Activated CD8-positive, alpha-beta memory T cell treated with anti-CD3 and anti-CD28 coated beads for 36 hours (primary cell): ENCODE measurements around the gene RRAD. TPM values are rescaled to one million over a fixed set of nuclear protein-coding genes. Genes with fewer than 3 reads are reported as not detected.
"Not testable (repeated sequence)": the region's sequence is repeated elsewhere in the genome, so short reads cannot be mapped to it uniquely, and the experiment has no call there.

ENCODE experiments used
- CTCF ChIA-PET: fragments of 350-600 bp; sonication (Branson Sonifier 250); formaldehyde crosslinking; loops from one replicate; lab custom pipeline; 2021; ENCODE audit warnings: antibody characterized with exemption; lab: Charles Lee
- POLR2A ChIA-PET: fragments of 350-600 bp; sonication (Branson Sonifier 250); formaldehyde crosslinking; loops from one replicate; lab custom pipeline; 2021; ENCODE audit warnings: antibody characterized with exemption; lab: Charles Lee
- total RNA-seq, 2 experiments: library from RNA; stranded (reverse); gene quantifications; one replicate each; pipeline ENCODE4 v1.2.3, GENCODE V29; 2021

RRAD gene
- total RNA-seq, 2 experiments from 2014 or later: 0.32 to 0.50 TPM

GRCh38 chr16:66954097-66954659, 28.8 kb upstream of the RRAD start:
- POLR2A ChIA-PET: no interaction called here
- CTCF ChIA-PET: interaction anchor here (0.6 to 2.6 kb wide), 16 partner anchors 11 to 457 kb away, joined by 3 to 17 read pairs (median 4); partner anchors contain the start of genes CBFB and PHAF1

- ChIA-PET CTCF (interaction anchor here (0.6 to 2.6 kb wide), 15 partner anchors 7 to 458 kb away, joined by 3 to 17 read pairs (median 4); partner anchors contain the start of genes CBFB, CES3 and PHAF1), POLR2A (interaction anchor here (0.6 kb wide), 1 partner anchor 61 kb away, joined by 6 read pairs; no protein-coding TSS in a partner anchor)
Observed at GRCh38 chr16:66953462-66954096, 28.2 kb upstream of the RRAD start.

DNA sequence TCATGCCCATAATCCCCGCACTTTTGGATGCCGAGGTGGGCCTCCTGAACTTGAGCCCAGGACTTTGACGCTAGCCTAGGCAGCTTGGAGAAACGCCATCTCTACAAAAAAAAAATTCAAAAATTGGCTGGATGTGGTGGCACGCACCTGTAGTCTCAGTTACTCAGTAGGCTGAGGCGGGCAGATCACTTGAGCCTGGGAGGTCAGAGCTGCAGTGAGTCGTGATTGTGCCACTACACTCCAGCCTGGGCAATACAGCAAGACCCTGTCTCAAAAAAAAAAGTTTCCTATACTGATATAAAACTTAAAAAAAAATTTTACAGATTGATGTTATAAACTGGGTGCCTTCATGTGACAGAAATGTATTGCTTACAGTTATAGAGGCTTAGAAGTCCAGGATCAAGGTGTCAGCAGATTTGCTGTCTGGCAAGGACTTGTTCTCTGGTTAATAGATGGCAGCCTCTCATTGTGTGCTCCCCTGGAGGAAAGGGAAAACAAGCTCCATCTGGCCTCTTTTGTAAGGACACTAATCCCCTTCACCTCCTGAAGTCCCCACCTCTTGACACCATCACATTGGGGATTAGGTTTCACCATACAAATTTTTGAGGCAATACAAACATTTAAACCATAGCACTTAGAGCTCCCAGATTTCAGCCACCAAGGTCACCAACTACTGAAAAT, 27.2 kb upstream of the RRAD start:
- CTCF ChIA-PET: interaction anchor here (0.9 to 2.6 kb wide), 5 partner anchors 8 to 232 kb away, joined by 4 to 17 read pairs (median 5); partner anchors contain the start of gene CES3
- POLR2A ChIA-PET: interaction anchor here (0.6 kb wide), 1 partner anchor 60 kb away, joined by 6 read pairs; no protein-coding TSS in a partner anchor

GRCh38 chr16:66950971-66951790, 25.8 kb upstream of the RRAD start:
- POLR2A ChIA-PET: no interaction called here
- CTCF ChIA-PET: interaction anchor here (0.5 to 1.1 kb wide), 4 partner anchors 10 to 1294 kb away, joined by 3 to 6 read pairs (median 4); partner anchors contain the start of genes CES3 and PLA2G15

DNA sequence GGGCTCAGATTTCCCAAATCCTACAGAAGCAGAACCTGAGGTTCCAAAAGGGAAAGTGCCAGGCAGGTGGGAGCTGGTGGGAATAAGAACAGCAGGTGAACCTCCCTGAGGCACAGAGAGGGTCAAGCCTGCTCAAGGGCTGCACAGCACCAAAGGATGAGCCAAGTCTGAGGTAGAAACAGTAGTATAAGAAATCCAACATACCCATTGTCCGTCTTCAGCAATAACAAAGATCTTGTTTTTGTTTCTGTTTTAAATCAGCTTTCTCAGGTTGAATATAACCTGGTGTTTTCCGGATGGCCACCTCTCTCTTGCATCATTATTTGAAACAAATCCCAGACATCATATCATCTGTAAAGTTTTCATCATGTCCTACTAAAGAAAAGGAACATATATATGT, 25.1 kb upstream of the RRAD start:
- CTCF ChIA-PET: interaction anchor here (0.7 to 2.2 kb wide), 4 partner anchors 11 to 531 kb away, joined by 3 to 8 read pairs (median 5); partner anchors contain the start of gene CES3
- POLR2A ChIA-PET: no interaction called here

DNA sequence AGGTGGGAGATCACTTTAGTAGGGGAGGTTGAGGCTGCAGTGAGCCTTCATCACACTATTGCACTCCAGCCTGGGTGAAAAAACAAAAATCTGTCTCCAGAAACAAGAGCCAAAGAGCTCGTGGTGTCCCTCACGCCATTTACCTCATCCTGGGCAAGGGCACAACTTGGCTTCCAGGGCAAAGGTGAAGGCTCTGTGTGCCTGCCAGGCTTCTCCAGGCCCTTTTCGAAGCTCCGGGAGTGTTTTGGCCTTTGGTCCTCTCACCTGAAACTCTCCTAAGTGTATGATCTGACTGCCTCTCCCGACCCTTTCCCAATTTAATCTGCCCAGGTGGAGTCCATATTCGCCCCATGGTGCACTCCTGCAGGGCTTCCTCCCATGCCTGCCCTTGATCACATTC, 24.1 kb upstream of the RRAD start:
- CTCF ChIA-PET: interaction anchor here (1.1 to 2.2 kb wide), 2 partner anchors 28 to 206 kb away, joined by 3 to 8 read pairs; no protein-coding TSS in a partner anchor
- POLR2A ChIA-PET: no interaction called here

GRCh38 chr16:66948837-66949225, 23.5 kb upstream of the RRAD start:
- ChIA-PET POLR2A (no interaction called here), CTCF (interaction anchor here (2.2 kb wide), 1 partner anchor 206 kb away, joined by 8 read pairs; no protein-coding TSS in a partner anchor)

- ChIA-PET POLR2A (no interaction called here), CTCF (interaction anchor here (1.1 to 2.2 kb wide), 2 partner anchors 207 to 236 kb away, joined by 3 to 8 read pairs; no protein-coding TSS in a partner anchor)
Observed at GRCh38 chr16:66948134-66948836, 22.9 kb upstream of the RRAD start.

DNA sequence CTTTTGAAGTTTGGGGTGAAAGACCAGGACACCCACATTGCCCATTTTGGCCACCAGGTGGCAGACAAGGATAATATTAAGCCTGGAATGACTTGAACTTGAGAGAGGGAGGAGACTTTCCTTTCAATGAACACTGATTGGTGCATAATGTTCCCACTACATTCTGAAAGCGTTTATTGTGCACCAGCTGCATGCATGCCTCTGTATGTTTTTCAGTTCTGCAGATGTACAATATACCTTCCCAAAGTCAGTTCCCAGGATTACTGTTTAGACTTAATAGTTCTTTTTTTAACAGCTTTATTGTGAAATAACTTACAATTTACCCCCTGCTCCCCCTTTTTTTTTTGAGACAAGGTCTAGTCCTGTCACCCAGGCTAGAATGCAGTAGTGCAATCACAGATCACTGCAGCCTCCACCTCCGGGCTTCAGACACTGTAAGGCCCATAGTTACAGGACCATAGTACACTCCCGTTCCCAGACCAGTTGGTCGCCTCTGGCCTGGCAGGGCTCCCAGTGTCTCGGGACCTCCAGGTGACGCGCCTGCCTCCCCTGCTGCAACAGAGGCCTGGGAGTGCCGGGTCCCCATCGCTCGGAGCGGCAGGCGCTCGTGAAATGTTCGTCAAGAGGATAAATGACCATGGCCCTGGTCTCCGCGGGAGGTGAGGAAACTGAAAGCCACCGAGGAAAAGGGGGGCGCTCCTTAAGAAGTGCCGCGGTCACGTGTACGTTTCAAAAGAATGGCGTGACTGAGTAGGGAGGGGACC, 22.1 kb upstream of the RRAD start:
- POLR2A ChIA-PET: interaction anchor here (0.7 kb wide), 1 partner anchor 14 kb away, joined by 5 read pairs; no protein-coding TSS in a partner anchor
- CTCF ChIA-PET: interaction anchor here (0.6 to 1.2 kb wide), 5 partner anchors 9 to 237 kb away, joined by 3 read pairs; partner anchors contain the start of gene CIAO2B

DNA sequence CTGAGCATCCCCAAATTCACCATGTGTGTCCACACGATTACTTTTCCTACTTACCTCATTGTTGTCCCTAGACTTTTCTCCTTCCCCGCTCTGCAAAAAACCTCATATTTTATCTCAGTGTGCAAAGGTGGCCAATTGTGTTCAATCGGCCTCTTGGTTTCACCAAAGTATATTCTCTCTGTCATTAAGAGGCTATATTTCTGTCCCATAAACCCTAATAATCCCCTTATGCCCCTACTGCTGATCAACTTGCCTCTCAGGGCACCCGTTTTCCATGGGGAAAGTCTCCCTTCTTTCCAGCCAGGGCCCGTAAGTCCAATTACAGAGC, 21.6 kb upstream of the RRAD start:
- ChIA-PET CTCF (interaction anchor here (0.7 to 1.2 kb wide), 3 partner anchors 9 to 13 kb away, joined by 3 read pairs; partner anchors contain the start of gene CIAO2B), POLR2A (interaction anchor here (0.7 kb wide), 1 partner anchor 13 kb away, joined by 5 read pairs; no protein-coding TSS in a partner anchor)

DNA sequence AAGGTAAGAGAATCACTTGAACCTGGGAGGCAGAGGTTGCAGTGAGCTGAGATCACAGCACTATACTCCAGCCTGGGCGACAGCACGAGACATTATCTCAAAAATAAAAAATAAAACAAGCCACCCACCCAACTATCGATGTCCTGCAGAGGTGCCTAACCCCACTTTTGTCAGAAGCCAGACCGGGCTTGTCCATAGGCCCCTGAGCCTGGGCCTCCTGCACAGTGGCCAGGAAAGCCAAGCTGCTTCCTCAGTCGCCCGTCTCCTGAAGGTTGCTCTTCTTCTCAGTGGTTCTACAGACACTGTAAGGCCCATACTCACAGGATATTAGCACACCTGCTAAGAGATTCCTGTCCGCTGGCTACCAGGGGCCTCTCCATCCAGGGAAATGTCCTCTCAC, 21.2 kb upstream of the RRAD start:
- CTCF ChIA-PET: interaction anchor here (1.2 kb wide), 1 partner anchor 10 kb away, joined by 3 read pairs; no protein-coding TSS in a partner anchor
- POLR2A ChIA-PET: no interaction called here

GRCh38 chr16:66945939-66946338, 20.6 kb upstream of the RRAD start:
- POLR2A ChIA-PET: no interaction called here
- CTCF ChIA-PET: interaction anchor here (1.0 kb wide), 1 partner anchor 239 kb away, joined by 3 read pairs; no protein-coding TSS in a partner anchor

- CTCF ChIA-PET: interaction anchor here (1.0 to 1.1 kb wide), 2 partner anchors 210 to 240 kb away, joined by 3 read pairs; no protein-coding TSS in a partner anchor
- POLR2A ChIA-PET: not testable (repeated sequence)
Observed at GRCh38 chr16:66944971-66945370, 19.6 kb upstream of the RRAD start.

GRCh38 chr16:66944054-66944441, 18.7 kb upstream of the RRAD start:
- ChIA-PET CTCF (interaction anchor here (1.1 to 1.3 kb wide), 3 partner anchors 14 to 211 kb away, joined by 3 to 4 read pairs (median 3); no protein-coding TSS in a partner anchor), POLR2A (no interaction called here)

DNA sequence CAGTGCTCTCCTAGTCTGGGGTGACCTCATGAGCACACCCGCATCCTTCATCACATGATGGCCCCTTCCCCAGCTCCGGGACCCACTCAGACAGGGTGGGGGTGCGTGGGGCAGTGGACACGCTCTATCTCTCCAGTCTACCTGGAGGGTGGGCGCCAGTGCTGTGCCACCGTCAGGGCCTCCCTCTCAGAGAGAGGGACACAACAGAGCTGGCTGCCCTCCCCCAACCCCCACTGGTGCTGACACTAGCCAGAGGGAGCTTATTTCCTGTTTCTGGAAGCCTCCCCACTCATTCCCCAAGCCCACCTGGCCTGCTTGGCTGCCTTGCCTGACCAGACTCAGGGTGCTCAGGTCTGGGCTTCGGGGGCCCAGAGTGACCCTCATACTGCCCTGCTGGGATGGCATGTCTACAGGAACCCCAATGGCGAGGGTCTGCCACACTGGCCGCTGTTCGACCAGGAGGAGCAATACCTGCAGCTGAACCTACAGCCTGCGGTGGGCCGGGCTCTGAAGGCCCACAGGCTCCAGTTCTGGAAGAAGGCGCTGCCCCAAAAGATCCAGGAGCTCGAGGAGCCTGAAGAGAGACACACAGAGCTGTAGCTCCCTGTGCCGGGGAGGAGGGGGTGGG, 18.2 kb upstream of the RRAD start:
- CTCF ChIA-PET: interaction anchor here (0.8 to 1.3 kb wide), 3 partner anchors 13 to 70 kb away, joined by 3 to 4 read pairs (median 3); no protein-coding TSS in a partner anchor
- POLR2A ChIA-PET: no interaction called here

DNA sequence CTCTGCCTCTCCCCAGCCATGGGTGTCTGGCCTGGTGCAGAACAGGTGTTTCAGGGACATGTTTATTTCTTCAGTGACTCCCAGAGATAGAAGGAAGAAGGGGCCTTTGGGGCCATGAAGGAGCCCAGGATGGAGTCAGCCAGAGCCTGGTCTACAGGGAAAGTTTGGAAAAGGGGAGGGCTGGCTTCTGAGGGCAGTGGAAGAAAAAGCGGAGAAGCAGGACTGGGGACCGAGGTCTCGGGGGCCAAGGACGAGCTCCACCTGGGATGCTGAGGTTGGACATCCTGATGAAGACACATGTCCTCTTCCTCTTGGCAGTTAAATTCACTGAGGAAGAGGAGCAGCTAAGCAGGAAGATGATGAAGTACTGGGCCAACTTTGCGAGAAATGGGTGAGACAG, 17.6 kb upstream of the RRAD start:
- CTCF ChIA-PET: interaction anchor here (0.8 to 1.3 kb wide), 2 partner anchors 13 to 42 kb away, joined by 3 read pairs; no protein-coding TSS in a partner anchor
- POLR2A ChIA-PET: no interaction called here
